HepG2 (cell line): Measurements from ENCODE around the gene KIAA1328. TPM values are rescaled to one million over a fixed set of nuclear protein-coding genes. Genes with fewer than 3 reads are reported as not detected.

Experiments
- ATF7 ChIP-seq, 2 experiments: fragments of 450-650 bp in 1 of 2; sonication (generic) in 1 of 2; formaldehyde crosslinking in 1 of 2; IDR thresholded peaks; 2 replicates each; pipeline versions ENCODE4 v1.4.0 to v1.6.1; 2016 to 2020; ENCODE audit warnings: antibody characterized with exemption in 1 of 2, mild to moderate bottlenecking in 1 of 2, missing genetic modification reagents in 1 of 2
- ATF7-NPFF ChIP-seq: sonication (generic); formaldehyde crosslinking; IDR thresholded peaks from 2 replicates; pipeline ENCODE4 v1.8.1; 2023; ENCODE audit warnings: mild to moderate bottlenecking, low read depth, missing genetic modification reagents, moderate library complexity
- CENPX ChIP-seq: sonication (generic); formaldehyde crosslinking; IDR thresholded peaks from 2 replicates; pipeline ENCODE4 v1.9.0; 2021; ENCODE audit warnings: mild to moderate bottlenecking, missing genetic modification reagents, moderate library complexity
- DNMT1 ChIP-seq: sonication (generic); formaldehyde crosslinking; IDR thresholded peaks from 2 replicates; pipeline ENCODE4 v1.5.1; 2020; ENCODE audit warnings: mild to moderate bottlenecking, missing genetic modification reagents
- FOXK1 ChIP-seq: sonication (generic); formaldehyde crosslinking; IDR thresholded peaks from 2 replicates; pipeline ENCODE4 v1.4.0; 2020; ENCODE audit warnings: low read depth, missing genetic modification reagents, borderline replicate concordance
- JUND ChIP-seq: sonication (generic); formaldehyde crosslinking; IDR thresholded peaks from 2 replicates; pipeline ENCODE4 v1.8.0; 2022; ENCODE audit warnings: mild to moderate bottlenecking, missing genetic modification reagents
- MAF1 ChIP-seq: sonication (generic); formaldehyde crosslinking; IDR thresholded peaks from 2 replicates; pipeline ENCODE4 v1.5.0; 2020; ENCODE audit warnings: missing genetic modification reagents, borderline replicate concordance
- MED8 ChIP-seq: sonication (generic); formaldehyde crosslinking; IDR thresholded peaks from 2 replicates; pipeline ENCODE4 v1.8.1; 2023; ENCODE audit warnings: mild to moderate bottlenecking, missing genetic modification reagents; ENCODE audit not compliant: insufficient replicate concordance
- NR2F1 ChIP-seq, 2 experiments: fragments of 450-650 bp in 1 of 2; formaldehyde crosslinking in 1 of 2; IDR thresholded peaks; 2 replicates each; pipeline versions ENCODE4 v1.5.0 to v1.6.1; 2016 to 2020; ENCODE audit warnings: mild to moderate bottlenecking in 1 of 2, missing compliant biosample characterization in 1 of 2, missing genetic modification reagents in 1 of 2, moderate library complexity in 1 of 2
- ONECUT2 ChIP-seq: sonication (generic); formaldehyde crosslinking; IDR thresholded peaks from 2 replicates; pipeline ENCODE4 v1.4.0; 2020; ENCODE audit warnings: missing genetic modification reagents
- PAX8 ChIP-seq: sonication (generic); formaldehyde crosslinking; IDR thresholded peaks from 2 replicates; pipeline ENCODE4 v1.8.0; 2022; ENCODE audit warnings: mild to moderate bottlenecking, missing genetic modification reagents, borderline replicate concordance
- SOX5 ChIP-seq: IDR thresholded peaks from 2 replicates; pipeline ENCODE4 v1.6.1; 2016; ENCODE audit warnings: borderline replicate concordance
- STAG1 ChIP-seq: sonication (generic); formaldehyde crosslinking; IDR thresholded peaks from 2 replicates; pipeline ENCODE4 v1.4.0; 2020; ENCODE audit warnings: missing genetic modification reagents
- ZNF180 ChIP-seq: sonication (generic); formaldehyde crosslinking; IDR thresholded peaks from 2 replicates; pipeline ENCODE4 v1.4.0; 2020; ENCODE audit warnings: low read depth, missing genetic modification reagents, borderline replicate concordance
- ZNF317 ChIP-seq: sonication (generic); formaldehyde crosslinking; IDR thresholded peaks from 2 replicates; pipeline ENCODE4 v1.5.0; 2020; ENCODE audit warnings: mild to moderate bottlenecking, missing genetic modification reagents
- ZNF552 ChIP-seq: sonication (generic); formaldehyde crosslinking; IDR thresholded peaks from 2 replicates; pipeline ENCODE4 v1.9.0; 2022; ENCODE audit warnings: missing genetic modification reagents, mild to moderate bottlenecking, borderline replicate concordance
- ZNF558 ChIP-seq: sonication (generic); formaldehyde crosslinking; IDR thresholded peaks from 2 replicates; pipeline ENCODE4 v1.9.0; 2022; ENCODE audit warnings: mild to moderate bottlenecking, missing genetic modification reagents, borderline replicate concordance
- ZNF660 ChIP-seq: sonication (generic); formaldehyde crosslinking; IDR thresholded peaks from 2 replicates; pipeline ENCODE4 v1.5.1; 2020; ENCODE audit warnings: mild to moderate bottlenecking, low read depth, missing genetic modification reagents, borderline replicate concordance
- ZNF674 ChIP-seq: sonication (generic); formaldehyde crosslinking; IDR thresholded peaks from 2 replicates; pipeline ENCODE4 v1.5.0; 2020; ENCODE audit warnings: low read depth, mild to moderate bottlenecking, missing genetic modification reagents
- ZNF703 ChIP-seq: sonication (generic); formaldehyde crosslinking; IDR thresholded peaks from 2 replicates; pipeline ENCODE4 v1.5.1; 2020; ENCODE audit warnings: missing genetic modification reagents, mild to moderate bottlenecking, moderate library complexity, borderline replicate concordance
- polyA plus RNA-seq, 8 experiments: library from polyadenylated mRNA; depleted of rRNA in 3 of 8; stranded (reverse) in 7 of 8; unstranded in 1 of 8; fragments of >200 nt; fragmentation: Illumina TruSeq in 4 of 8; extraction: Trizol in 4 of 8; gene quantifications; 2 replicates each; pipeline versions ENCODE4 v1.2.1 to v1.2.3, GENCODE V29; 2011 to 2016; ENCODE audit warnings: low read depth in 4 of 8, missing spikeins in 1 of 8, mixed read lengths in 1 of 8; ENCODE audit not compliant: insufficient read depth in 1 of 8
- total RNA-seq, 5 experiments: library from RNA; depleted of rRNA; stranded (reverse); fragments of >200 nt; fragmentation: Illumina TruSeq; extraction: Trizol; gene quantifications; 2 replicates each; pipeline ENCODE4 v1.2.3, GENCODE V29; 2016; ENCODE audit warnings: low read depth in 1 of 5
- TF ChIP-seq, protein P1 (sequence below): sonication (generic); formaldehyde crosslinking; IDR thresholded peaks from 2 replicates; pipeline ENCODE4 v1.4.0; 2020; ENCODE audit warnings: mild to moderate bottlenecking, missing genetic modification reagents, borderline replicate concordance
- TF ChIP-seq, protein P2 (sequence below): sonication (generic); formaldehyde crosslinking; IDR thresholded peaks from 2 replicates; pipeline ENCODE4 v1.9.0; 2022; ENCODE audit warnings: missing genetic modification reagents, mild to moderate bottlenecking, borderline replicate concordance
- TF ChIP-seq, protein P3 (sequence below): IDR thresholded peaks from 2 replicates; pipeline ENCODE4 v1.6.1; 2012; ENCODE audit warnings: low read depth, low read length, improper control_type of control experiment

The KIAA1328 gene
- total and polyA plus RNA-seq, 2 of the 13 experiments (the other 11 are each of a cell fraction or from before 2014, with no cell fraction given) = 4.1 to 6.0 TPM

DNA sequence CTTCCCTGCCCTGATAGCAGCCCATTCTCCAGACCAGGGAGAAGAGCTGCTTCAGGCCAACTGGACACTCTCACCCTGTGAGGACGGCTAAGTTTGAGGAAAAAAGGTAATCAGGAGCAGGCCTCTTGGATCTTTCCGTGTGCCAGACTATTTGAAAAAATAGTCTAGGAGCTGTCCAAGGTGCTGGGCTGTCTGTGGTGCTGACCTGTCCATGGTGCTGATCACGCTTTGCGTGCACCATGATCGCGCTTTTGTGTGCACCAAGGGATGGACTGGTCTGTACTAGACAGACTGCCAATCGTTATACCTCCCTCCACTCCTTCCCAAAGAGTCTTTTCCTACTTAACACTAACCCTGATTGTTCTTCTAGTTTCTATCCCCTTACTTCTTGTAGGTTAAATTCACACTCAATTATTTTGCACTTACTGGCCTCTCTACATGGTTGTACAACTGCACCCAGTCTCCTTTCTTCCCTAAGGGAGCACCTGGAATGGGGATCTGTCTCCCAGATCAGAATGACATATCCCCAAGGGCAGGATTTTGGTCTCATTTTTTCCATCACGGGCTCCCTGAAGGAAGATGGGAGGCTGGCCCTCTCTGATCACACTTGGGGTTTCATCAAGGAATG, 441.2 kb downstream of the KIAA1328 start (continued):
- TF ChIP-seq ATF7-NPFF (peak; percentile 99), JUND (CRISPR knock-in tag) (peak; percentile 93), ZNF660 (CRISPR knock-in tag) (peak; percentile 99), DNMT1 (CRISPR knock-in tag) (peak; percentile 98; the same call in 1 of the 2 replicates), CENPX (CRISPR knock-in tag) (peak; percentile 97), FOXK1 (CRISPR knock-in tag) (peak; percentile 100; the same call in 1 of the 2 replicates), ZNF703 (CRISPR knock-in tag) (peak; percentile 97), NR2F1 (CRISPR knock-in tag; IDR thresholded peaks at IDR 0.05) (peak in 1 of 2 experiments; percentile 89; a peak in 2 of 4 replicates), ZNF552 (peak; percentile 100), STAG1 (CRISPR knock-in tag) (peak; percentile 53), ZNF180 (CRISPR knock-in tag) (peak; percentile 99; the same call in 1 of the 2 replicates), SOX5 (CRISPR knock-in tag) (peak; percentile 86), ONECUT2 (peak; percentile 93), PAX8 (peak; percentile 100), ZNF558 (CRISPR knock-in tag) (peak; percentile 100), ZNF317 (CRISPR knock-in tag) (peak; percentile 97), ATF7 (IDR thresholded peaks at IDR 0.05) (no peak), ATF7 (CRISPR knock-in tag; IDR thresholded peaks at IDR 0.05) (peak; percentile 73; the same call in 1 of the 2 replicates), ZNF674 (peak; percentile 100), MED8 (CRISPR knock-in tag) (peak; percentile 59), MAF1 (CRISPR knock-in tag) (peak; percentile 100)
- TF ChIP-seq, protein P1, sequence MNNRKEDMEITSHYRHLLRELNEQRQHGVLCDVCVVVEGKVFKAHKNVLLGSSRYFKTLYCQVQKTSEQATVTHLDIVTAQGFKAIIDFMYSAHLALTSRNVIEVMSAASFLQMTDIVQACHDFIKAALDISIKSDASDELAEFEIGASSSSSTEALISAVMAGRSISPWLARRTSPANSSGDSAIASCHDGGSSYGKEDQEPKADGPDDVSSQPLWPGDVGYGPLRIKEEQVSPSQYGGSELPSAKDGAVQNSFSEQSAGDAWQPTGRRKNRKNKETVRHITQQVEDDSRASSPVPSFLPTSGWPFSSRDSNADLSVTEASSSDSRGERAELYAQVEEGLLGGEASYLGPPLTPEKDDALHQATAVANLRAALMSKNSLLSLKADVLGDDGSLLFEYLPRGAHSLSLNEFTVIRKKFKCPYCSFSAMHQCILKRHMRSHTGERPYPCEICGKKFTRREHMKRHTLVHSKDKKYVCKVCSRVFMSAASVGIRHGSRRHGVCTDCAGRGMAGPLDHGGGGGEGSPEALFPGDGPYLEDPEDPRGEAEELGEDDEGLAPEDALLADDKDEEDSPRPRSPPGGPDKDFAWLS (CRISPR knock-in tag) = peak; percentile 78; the same call in 1 of the 2 replicates
- TF ChIP-seq, protein P2, sequence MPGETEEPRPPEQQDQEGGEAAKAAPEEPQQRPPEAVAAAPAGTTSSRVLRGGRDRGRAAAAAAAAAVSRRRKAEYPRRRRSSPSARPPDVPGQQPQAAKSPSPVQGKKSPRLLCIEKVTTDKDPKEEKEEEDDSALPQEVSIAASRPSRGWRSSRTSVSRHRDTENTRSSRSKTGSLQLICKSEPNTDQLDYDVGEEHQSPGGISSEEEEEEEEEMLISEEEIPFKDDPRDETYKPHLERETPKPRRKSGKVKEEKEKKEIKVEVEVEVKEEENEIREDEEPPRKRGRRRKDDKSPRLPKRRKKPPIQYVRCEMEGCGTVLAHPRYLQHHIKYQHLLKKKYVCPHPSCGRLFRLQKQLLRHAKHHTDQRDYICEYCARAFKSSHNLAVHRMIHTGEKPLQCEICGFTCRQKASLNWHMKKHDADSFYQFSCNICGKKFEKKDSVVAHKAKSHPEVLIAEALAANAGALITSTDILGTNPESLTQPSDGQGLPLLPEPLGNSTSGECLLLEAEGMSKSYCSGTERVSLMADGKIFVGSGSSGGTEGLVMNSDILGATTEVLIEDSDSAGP = peak; percentile 83
- TF ChIP-seq, protein P3, sequence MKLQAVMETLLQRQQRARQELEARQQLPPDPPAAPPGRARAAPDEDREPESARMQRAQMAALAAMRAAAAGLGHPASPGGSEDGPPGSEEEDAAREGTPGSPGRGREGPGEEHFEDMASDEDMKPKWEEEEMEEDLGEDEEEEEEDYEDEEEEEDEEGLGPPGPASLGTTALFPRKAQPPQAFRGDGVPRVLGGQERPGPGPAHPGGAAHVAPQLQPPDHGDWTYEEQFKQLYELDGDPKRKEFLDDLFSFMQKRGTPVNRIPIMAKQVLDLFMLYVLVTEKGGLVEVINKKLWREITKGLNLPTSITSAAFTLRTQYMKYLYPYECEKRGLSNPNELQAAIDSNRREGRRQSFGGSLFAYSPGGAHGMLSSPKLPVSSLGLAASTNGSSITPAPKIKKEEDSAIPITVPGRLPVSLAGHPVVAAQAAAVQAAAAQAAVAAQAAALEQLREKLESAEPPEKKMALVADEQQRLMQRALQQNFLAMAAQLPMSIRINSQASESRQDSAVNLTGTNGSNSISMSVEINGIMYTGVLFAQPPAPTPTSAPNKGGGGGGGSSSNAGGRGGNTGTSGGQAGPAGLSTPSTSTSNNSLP = no peak
